Smooth muscle cell (in vitro differentiated cells): ENCODE measurements around the gene ZNF605. TPM values are rescaled to one million over a fixed set of nuclear protein-coding genes. Genes with fewer than 3 reads are reported as not detected.

Source experiments
- DNase-seq: peaks from one replicate; lab custom pipeline; 2025; ENCODE audit not compliant: unreplicated experiment; lab: John Stamatoyannopoulos, UW
- H2AFZ ChIP-seq: fragments of 200-600 bp; sonication (generic); 2 replicates; pipeline ENCODE4 v1.6.0; 2016; ENCODE audit warnings: antibody characterized with exemption, low read depth, mild to moderate bottlenecking
- H3F3A ChIP-seq: fragments of 200-600 bp; sonication (generic); 2 replicates; pipeline ENCODE4 v1.6.0; 2017; ENCODE audit warnings: antibody characterized with exemption, low read depth
- H3K27ac ChIP-seq: fragments of 200-600 bp; sonication (generic); 2 replicates; pipeline ENCODE4 v1.5.1; 2016; ENCODE audit warnings: low read depth, mild to moderate bottlenecking
- H3K27me3 ChIP-seq: fragments of 200-600 bp; sonication (generic); 2 replicates; pipeline ENCODE4 v1.6.1; 2016; ENCODE audit warnings: low read depth, mild to moderate bottlenecking
- H3K36me3 ChIP-seq: fragments of 200-600 bp; sonication (generic); 2 replicates; pipeline ENCODE4 v1.5.1; 2016; ENCODE audit warnings: low read depth
- H3K4me1 ChIP-seq: fragments of 200-600 bp; sonication (generic); 2 replicates; pipeline ENCODE4 v1.5.1; 2016; ENCODE audit warnings: low read depth
- H3K4me2 ChIP-seq: fragments of 200-600 bp; sonication (generic); 2 replicates; pipeline ENCODE4 v1.6.0; 2016; ENCODE audit warnings: mild to moderate bottlenecking
- H3K4me3 ChIP-seq: fragments of 200-600 bp; sonication (generic); 2 replicates; pipeline ENCODE4 v1.5.1; 2016; ENCODE audit warnings: mild to moderate bottlenecking
- H3K79me2 ChIP-seq: fragments of 200-600 bp; sonication (generic); 2 replicates; pipeline ENCODE4 v1.6.0; 2016; ENCODE audit warnings: low read depth, mild to moderate bottlenecking
- H3K9ac ChIP-seq: fragments of 200-600 bp; sonication (generic); 2 replicates; pipeline ENCODE4 v1.6.0; 2016; ENCODE audit warnings: low read depth
- H3K9me3 ChIP-seq: fragments of 200-600 bp; sonication (generic); replicated peaks from 2 replicates; pipeline ENCODE4 v1.5.1; 2016; ENCODE audit warnings: low read depth
- H4K20me1 ChIP-seq: fragments of 200-600 bp; sonication (generic); 2 replicates; pipeline ENCODE4 v1.6.0; 2016; ENCODE audit warnings: low read depth
- CTCF ChIP-seq: fragments of 200-600 bp; sonication (generic); IDR thresholded peaks from 2 replicates; pipeline ENCODE4 v1.5.1; 2017; ENCODE audit warnings: borderline replicate concordance, mild to moderate bottlenecking, antibody characterized with exemption; ENCODE audit not compliant: insufficient read depth, poor library complexity, severe bottlenecking
- WGBS: methylation state at CpG from one replicate; pipeline ENCODE4 v1.1.7; 2016; ENCODE audit warnings: low lambda C conversion rate; 5-methylcytosine and 5-hydroxymethylcytosine counted together
- polyA plus RNA-seq: library from polyadenylated mRNA; unstranded; fragments of >200 nt; fragmentation: Nextera tagmentation; extraction: Ambion mirVana; gene quantifications from 2 replicates; pipeline ENCODE4 v1.2.1, GENCODE V29; 2016
- total RNA-seq: library from RNA; depleted of rRNA; stranded (reverse); fragments of >200 nt; gene quantifications from 2 replicates; pipeline ENCODE4 v1.2.3, GENCODE V29; 2014

Gene ZNF605
- total and polyA plus RNA-seq, 2 experiments from 2014 or later, result 6.3 to 9.7 TPM

DNA sequence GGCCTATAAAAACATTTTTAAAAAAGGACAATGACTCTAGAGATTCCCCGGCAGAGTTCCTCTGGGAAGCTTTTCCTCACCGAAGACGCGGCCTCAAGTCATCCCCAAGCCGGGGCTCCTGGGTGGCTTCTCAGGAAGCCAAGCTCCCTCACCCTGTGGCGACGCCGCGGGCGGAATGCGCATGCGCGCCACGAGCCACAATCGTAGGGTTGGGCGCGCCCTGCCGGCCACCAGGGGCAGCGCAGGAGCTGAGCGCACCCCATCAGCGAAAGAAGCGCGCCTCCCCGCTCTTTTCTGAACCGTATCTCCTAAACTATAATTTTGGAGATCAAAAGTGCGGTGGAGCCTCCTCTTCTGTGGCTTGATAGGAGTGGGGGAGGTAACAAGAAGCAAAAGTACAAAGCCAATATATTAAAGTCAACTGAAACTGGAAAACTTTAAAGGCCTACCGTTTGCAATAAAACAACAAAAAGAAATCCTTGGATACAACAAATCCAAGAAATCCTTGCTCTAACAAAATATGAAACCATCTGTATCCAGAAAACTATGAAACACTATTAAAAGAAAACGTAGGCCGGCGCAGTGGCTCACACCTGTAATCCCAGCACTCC, 51.3 kb downstream of the ZNF605 start:
- H3K9ac ChIP-seq, result no peak overlapping the region
- H2AFZ ChIP-seq, result no peak overlapping the region
- no peaks in the 10 kb centered on the region for H4K20me1 ChIP-seq
- no peaks in the 10 kb centered on the region for H3K9me3 ChIP-seq
- no peak overlapping the region for H3K27ac ChIP-seq
- H3K79me2 ChIP-seq, result no peaks in the 10 kb centered on the region
- no peak for DNase-seq
- no peaks in the 10 kb centered on the region for H3K27me3 ChIP-seq
- no peak overlapping the region for H3K4me2 ChIP-seq
- 27% methylated on average over 30 of the region's 30 CpGs for WGBS
- TF ChIP-seq CTCF, result peak; percentile 45
- no peaks in the 10 kb centered on the region for H3K36me3 ChIP-seq
- no peaks in the 10 kb centered on the region for H3K4me1 ChIP-seq
- H3F3A ChIP-seq, result no peaks in the 10 kb centered on the region
- H3K4me3 ChIP-seq, result no peak overlapping the region

- Histone ChIP-seq H3K27ac (no peak overlapping the region), H3K36me3 (no peaks in the 10 kb centered on the region), H4K20me1 (no peaks in the 10 kb centered on the region), H3K9ac (no peak overlapping the region), H3K4me1 (no peaks in the 10 kb centered on the region), H2AFZ (no peak overlapping the region), H3K4me3 (no peak overlapping the region), H3K79me2 (no peaks in the 10 kb centered on the region), H3F3A (no peaks in the 10 kb centered on the region), H3K27me3 (no peaks in the 10 kb centered on the region), H3K4me2 (no peak overlapping the region), H3K9me3 (no peaks in the 10 kb centered on the region)
- TF ChIP-seq CTCF, result no peak
- no peak for DNase-seq
- 85% methylated on average over 5 of the region's 5 CpGs for WGBS
Observed at GRCh38 chr12:132899033-132899432, 57.1 kb downstream of the ZNF605 start.

DNA sequence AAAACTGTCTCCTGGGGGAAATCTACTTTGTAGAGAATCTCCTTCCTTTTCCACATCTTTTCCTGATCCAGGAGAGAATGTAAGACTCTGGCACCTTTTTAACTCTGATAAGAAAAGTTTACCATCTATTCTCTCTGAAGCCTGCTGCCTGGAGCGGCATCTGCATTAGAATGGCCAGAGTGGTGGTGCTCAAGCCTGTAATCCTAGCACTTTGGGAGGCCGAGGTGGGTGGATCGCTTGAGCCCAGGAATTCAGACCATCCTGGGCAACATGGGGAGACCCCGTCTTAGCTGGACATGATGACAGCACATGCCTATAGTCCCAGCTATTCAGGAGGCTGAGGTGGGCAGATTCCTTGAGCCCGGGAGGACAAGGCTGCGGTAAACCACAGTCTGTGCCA, 67.3 kb downstream of the ZNF605 start:
- H3F3A ChIP-seq, result no peaks in the 10 kb centered on the region
- no peak overlapping the region for H2AFZ ChIP-seq
- H3K4me1 ChIP-seq, result peaks cover 8% of the 10 kb centered on the region
- H4K20me1 ChIP-seq, result no peaks in the 10 kb centered on the region
- no peak overlapping the region for H3K9ac ChIP-seq
- no peak for DNase-seq
- no peaks in the 10 kb centered on the region for H3K9me3 ChIP-seq
- H3K36me3 ChIP-seq, result no peaks in the 10 kb centered on the region
- peaks cover 32% of the 10 kb centered on the region for H3K79me2 ChIP-seq
- 40% methylated on average over 6 of the region's 6 CpGs for whole genome bisulfite sequencing
- no peak overlapping the region for H3K4me3 ChIP-seq
- no peak for TF ChIP-seq CTCF
- no peaks in the 10 kb centered on the region for H3K27me3 ChIP-seq
- H3K4me2 ChIP-seq, result peak overlapping the region; percentile 98
- H3K27ac ChIP-seq, result no peak overlapping the region
